Activated naive CD8-positive, alpha-beta T cell treated with anti-CD3 and anti-CD28 coated beads, Interleukin-2, amount 50 U/mL, for 24 hours (primary cell): ENCODE measurements around the gene NUP88.

Source experiments
- ATAC-seq: fragments of 150-1000 bp; cut with Tn5 transposase; one replicate; pipeline ENCODE4 v1.10.0; 2021
- DNase-seq: peaks from one replicate; pipeline ENCODE4 v3.0.0; 2021
- H3K27ac Mint-ChIP-seq: one replicate; pipeline ENCODE4 v1.8.0; 2021; ENCODE audit warnings: mild to moderate bottlenecking, mixed read lengths
- H3K27me3 Mint-ChIP-seq: one replicate; pipeline ENCODE4 v1.8.0; 2021; ENCODE audit warnings: mixed read lengths
- H3K36me3 Mint-ChIP-seq: one replicate; pipeline ENCODE4 v1.8.0; 2021; ENCODE audit warnings: low read depth, mixed read lengths
- H3K4me1 Mint-ChIP-seq: one replicate; pipeline ENCODE4 v1.8.0; 2021; ENCODE audit warnings: mixed read lengths
- H3K4me3 Mint-ChIP-seq: one replicate; pipeline ENCODE4 v1.8.0; 2021; ENCODE audit warnings: mild to moderate bottlenecking, moderate library complexity, mixed read lengths
- H3K9me3 Mint-ChIP-seq: one replicate; pipeline ENCODE4 v1.8.0; 2021; ENCODE audit warnings: mixed read lengths

The NUP88 gene

DNA sequence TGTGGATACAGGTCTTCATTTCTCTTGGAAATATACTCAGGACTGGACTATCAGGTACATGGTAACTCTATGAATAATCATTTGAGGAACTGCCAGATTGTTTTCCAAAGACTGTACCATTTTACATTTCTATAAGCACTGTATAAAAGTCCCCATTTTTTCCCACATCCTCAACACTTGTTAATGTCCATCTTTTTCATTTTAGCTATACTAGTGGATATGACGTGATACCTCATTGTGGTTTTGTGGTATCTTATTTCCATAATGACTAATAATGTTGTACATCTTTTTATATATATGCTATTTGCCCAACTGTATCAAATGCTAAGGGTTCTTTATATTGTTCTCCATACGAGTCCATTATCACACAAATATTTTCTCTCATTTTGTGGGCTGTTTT lies 22.9 kb downstream of the NUP88 start:
- Mint-ChIP-seq H3K4me3 (no peak overlapping the region), H3K27ac (no peak overlapping the region), H3K9me3 (no peaks in the 10 kb centered on the region), H3K27me3 (no peaks in the 10 kb centered on the region), H3K4me1 (peaks cover 11% of the 10 kb centered on the region), H3K36me3 (peaks cover 62% of the 10 kb centered on the region)
- DNase-seq (no peak), ATAC-seq (peak; percentile 46)

DNA sequence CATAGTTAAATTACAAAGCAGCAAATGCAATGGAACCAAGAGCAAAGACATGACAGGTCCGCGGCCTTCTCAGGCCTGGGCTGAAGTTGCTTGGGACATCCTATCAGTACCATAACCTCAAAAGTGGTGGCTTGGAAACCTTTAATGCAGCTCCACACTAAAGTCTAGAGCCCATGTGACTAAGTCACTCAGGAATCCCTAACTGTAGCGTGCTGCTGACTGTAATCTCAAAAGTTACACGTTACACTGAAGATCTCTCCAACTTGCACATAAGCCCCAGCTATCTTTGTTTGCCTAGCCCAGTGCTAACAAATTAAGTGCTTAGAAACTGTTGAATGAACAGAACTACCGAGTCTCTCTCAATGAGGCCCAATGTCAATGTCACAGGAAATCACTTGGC lies 27.8 kb downstream of the NUP88 start:
- ATAC-seq: no peak
- Mint-ChIP-seq H3K27ac (peak overlapping the region; percentile 3), H3K36me3 (peaks cover 63% of the 10 kb centered on the region), H3K4me1 (peaks cover 6% of the 10 kb centered on the region), H3K9me3 (no peaks in the 10 kb centered on the region), H3K4me3 (no peak overlapping the region), H3K27me3 (no peaks in the 10 kb centered on the region)
- no peak for DNase-seq

DNA sequence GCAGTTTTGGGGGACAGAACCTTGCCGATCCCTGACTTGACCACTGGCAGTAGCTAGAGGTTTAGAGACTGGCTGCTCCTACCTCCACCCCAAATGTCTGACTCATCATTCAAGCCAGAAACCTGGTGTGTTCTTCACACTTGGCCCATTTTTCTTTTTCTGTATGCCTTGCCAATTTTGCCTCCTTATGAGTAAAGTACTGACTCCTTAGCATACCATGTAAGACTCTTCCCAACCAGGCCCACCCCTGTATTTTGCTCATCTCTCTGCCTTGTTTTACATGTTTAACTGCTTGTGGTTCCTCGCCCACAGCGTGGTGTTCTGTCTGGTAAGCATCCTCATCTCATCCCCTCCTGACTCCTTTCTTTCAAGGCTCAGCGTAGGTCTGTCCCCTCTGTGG lies 37.9 kb downstream of the NUP88 start:
- Mint-ChIP-seq H3K27me3 (no peaks in the 10 kb centered on the region), H3K9me3 (no peaks in the 10 kb centered on the region), H3K4me3 (no peak overlapping the region), H3K27ac (peak overlapping the region; percentile 84), H3K36me3 (peaks cover 76% of the 10 kb centered on the region), H3K4me1 (no peaks in the 10 kb centered on the region)
- ATAC-seq (no peak), DNase-seq (no peak)

- DNase-seq: no peak
- H3K27me3 Mint-ChIP-seq: no peaks in the 10 kb centered on the region
- ATAC-seq: no peak
- no peaks in the 10 kb centered on the region for H3K4me1 Mint-ChIP-seq
- no peak overlapping the region for H3K4me3 Mint-ChIP-seq
- no peaks in the 10 kb centered on the region for H3K9me3 Mint-ChIP-seq
- H3K27ac Mint-ChIP-seq: peak overlapping the region; percentile 84
- H3K36me3 Mint-ChIP-seq: peaks cover 73% of the 10 kb centered on the region
Measured at GRCh38 chr17:5380491-5381135, 38.8 kb downstream of the NUP88 start.

GRCh38 chr17:5379351-5380107 lies 39.9 kb downstream of the NUP88 start:
- ATAC-seq (no peak), DNase-seq (no peak)
- Mint-ChIP-seq H3K27ac (peak overlapping the region; percentile 40), H3K9me3 (no peaks in the 10 kb centered on the region), H3K4me3 (no peak overlapping the region), H3K4me1 (no peaks in the 10 kb centered on the region), H3K27me3 (no peaks in the 10 kb centered on the region), H3K36me3 (peaks cover 69% of the 10 kb centered on the region)

DNA sequence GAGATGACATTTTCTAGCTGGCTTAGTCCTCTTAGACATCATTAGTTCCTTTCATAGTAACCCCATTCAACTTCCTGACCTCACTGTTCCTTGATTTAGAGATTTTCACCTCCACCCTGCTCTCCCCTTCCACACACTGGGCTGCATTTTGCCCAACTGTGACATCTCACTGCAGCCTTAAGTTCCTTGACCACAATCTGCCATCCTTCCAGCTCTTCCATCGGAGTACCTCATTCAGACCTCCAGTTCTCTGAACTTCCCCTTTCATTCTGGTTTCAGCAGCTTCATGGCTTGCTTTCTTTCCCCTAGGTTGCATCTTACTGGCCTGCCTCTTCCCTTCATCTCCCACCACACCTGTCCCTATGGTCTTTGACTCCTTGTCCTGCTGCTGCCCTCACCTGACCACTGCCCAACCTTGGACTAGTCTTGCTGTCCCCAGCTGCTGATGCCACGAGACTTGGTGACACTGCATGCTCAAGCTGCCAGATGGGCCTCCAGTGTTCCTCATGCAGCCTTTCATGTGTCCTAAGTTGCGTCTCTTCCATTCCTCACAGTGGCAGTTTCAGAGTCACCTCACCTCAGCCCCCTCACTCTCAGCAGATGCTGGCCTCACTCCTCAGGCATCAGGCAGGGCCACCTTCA lies 40.8 kb downstream of the NUP88 start:
- Mint-ChIP-seq H3K4me3 (no peak overlapping the region), H3K4me1 (no peaks in the 10 kb centered on the region), H3K36me3 (peaks cover 66% of the 10 kb centered on the region), H3K9me3 (no peaks in the 10 kb centered on the region), H3K27me3 (no peaks in the 10 kb centered on the region), H3K27ac (peak overlapping the region; percentile 58)
- ATAC-seq: peak; percentile 8
- no peak for DNase-seq

DNA sequence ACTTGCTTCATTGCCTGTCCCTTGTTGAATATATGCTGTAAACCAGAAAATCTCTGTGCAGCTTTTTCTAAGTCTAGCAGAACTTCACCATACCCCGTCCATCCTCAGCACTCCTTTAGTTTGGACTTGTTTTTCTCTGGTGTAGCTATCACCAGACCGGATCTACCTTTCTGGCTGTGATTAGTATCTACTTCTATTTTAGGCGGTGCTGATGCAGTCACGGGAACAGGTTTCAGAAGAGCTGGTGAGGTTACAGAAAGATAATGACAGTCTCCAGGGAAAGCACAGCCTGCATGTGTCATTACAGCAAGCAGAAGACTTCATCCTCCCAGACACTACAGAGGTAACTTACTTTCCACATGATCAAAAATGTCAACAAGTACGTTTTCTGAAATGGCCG lies 46.4 kb downstream of the NUP88 start:
- Mint-ChIP-seq H3K4me3 (no peak overlapping the region), H3K4me1 (no peaks in the 10 kb centered on the region), H3K9me3 (no peaks in the 10 kb centered on the region), H3K27me3 (no peaks in the 10 kb centered on the region), H3K27ac (peak overlapping the region; percentile 73), H3K36me3 (peaks cover 55% of the 10 kb centered on the region)
- no peak for DNase-seq
- no peak for ATAC-seq

DNA sequence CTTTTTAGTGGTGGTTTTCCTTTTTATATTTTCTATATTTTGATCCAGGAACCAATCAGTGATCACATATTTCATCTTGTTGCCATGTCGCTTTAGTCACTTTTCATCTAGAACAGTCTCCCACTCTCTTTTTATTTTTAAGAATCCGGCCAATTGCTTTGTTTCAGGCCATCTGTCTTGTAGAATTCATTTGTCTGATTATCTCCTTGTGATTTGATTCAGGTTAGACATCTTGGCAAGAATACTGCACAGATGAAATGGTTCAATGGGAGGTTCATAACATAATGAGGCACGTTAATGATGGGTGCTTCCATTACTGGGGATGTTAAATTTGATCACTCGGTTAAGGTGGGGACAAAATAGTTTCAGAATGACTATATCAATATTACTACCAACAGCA lies 49.1 kb downstream of the NUP88 start:
- Mint-ChIP-seq H3K27me3 (no peaks in the 10 kb centered on the region), H3K4me1 (no peaks in the 10 kb centered on the region), H3K27ac (no peak overlapping the region), H3K36me3 (peaks cover 49% of the 10 kb centered on the region), H3K4me3 (no peak overlapping the region), H3K9me3 (no peaks in the 10 kb centered on the region)
- ATAC-seq (no peak), DNase-seq (no peak)

DNA sequence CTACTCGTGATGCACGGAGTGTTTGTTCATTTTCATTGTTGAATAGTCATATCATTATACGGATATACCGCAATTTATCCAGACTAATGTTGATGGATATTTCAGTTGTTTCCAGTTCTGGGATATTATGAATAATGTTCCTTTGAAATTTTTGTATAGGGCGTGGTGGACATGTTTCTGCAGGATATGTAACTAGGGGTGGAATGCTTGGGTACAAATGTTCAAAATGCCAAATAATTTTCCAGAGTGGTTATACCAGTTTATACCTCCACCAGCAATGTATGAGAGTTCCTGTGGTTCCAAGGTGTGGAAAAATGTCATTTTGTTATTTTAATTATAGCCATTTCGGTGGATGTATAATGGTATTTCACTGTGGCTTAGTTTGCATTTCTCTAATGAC lies 53.6 kb downstream of the NUP88 start:
- DNase-seq (no peak), ATAC-seq (no peak)
- no peaks in the 10 kb centered on the region for H3K4me1 Mint-ChIP-seq
- peaks cover 40% of the 10 kb centered on the region for H3K36me3 Mint-ChIP-seq
- no peaks in the 10 kb centered on the region for H3K9me3 Mint-ChIP-seq
- no peak overlapping the region for H3K27ac Mint-ChIP-seq
- no peak overlapping the region for H3K4me3 Mint-ChIP-seq
- H3K27me3 Mint-ChIP-seq: no peaks in the 10 kb centered on the region

DNA sequence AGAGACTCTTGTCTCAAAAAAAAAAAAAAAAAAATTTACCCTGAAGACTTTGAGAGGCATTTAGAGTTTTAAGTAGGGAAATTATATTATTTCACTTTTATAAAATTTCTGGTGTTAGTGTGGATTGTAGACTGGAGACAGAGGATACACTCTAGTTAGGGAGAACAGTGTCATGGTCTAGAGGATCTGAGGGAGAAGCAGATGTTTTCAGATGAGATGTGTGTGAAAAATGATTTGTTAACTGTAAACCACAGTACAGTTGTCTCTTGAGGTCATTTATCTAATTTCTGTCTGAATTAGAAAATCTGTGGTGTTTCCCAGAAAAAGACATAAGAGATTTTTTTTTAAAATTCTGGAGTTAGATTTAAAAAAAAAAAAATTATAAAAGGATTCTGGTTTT lies 54.8 kb downstream of the NUP88 start:
- no peak for ATAC-seq
- H3K27ac Mint-ChIP-seq: no peak overlapping the region
- H3K36me3 Mint-ChIP-seq: peaks cover 38% of the 10 kb centered on the region
- no peak overlapping the region for H3K4me3 Mint-ChIP-seq
- DNase-seq: no peak
- H3K4me1 Mint-ChIP-seq: no peaks in the 10 kb centered on the region
- no peaks in the 10 kb centered on the region for H3K9me3 Mint-ChIP-seq
- H3K27me3 Mint-ChIP-seq: no peaks in the 10 kb centered on the region

DNA sequence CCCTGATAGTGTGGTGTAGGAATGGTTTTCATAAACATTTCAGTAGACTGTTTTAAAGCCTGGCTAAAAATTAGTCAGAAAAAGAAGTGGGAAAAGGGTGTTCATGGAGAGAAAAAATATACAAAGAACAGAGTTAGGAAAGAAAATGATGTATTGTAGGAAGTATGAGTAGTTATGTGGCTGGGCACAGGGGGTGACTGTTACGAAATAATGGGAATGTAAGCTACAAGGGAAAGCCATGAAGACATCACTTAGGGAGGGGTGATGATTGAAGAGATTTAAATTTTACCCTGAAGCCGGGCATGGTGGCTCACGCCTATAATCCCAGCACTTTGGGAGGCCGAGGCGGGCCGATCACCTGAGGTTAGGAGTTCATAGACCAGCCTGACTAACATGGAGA lies 55.3 kb downstream of the NUP88 start:
- no peak for DNase-seq
- Mint-ChIP-seq H3K4me1 (no peaks in the 10 kb centered on the region), H3K4me3 (no peak overlapping the region), H3K27me3 (no peaks in the 10 kb centered on the region), H3K9me3 (no peaks in the 10 kb centered on the region), H3K36me3 (peaks cover 39% of the 10 kb centered on the region), H3K27ac (peak overlapping the region; percentile 50)
- no peak for ATAC-seq

DNA sequence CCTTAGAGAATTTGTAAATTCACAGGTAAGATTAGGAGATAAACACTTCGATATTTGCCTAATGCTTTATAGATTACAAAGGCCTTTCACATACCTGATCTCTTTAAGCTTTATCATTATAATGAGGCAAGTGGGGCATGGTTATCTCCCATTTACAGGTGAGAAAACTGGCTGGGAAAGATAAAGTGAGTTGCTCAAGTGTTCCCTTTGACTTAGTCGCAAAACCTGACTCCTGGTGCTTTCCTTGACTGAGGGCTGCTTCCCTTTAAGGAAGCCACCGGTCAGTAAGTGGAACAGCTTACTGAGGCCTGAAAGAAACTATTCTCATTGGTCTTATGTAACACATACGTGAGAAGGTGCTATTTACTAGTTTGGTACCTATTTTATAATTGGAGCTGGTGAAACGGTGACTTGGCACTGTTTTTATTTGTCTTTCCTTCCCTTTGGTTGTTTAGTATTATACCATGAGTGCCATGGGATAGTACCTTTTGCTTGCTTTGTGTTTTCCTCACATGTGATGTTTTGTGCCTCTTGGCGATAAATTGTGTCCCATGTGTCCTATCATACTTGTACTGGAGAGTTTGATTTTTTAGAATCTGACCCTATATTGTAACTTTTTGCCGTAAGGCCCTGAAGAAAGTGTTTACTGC lies 57.2 kb downstream of the NUP88 start:
- H3K4me1 Mint-ChIP-seq: no peaks in the 10 kb centered on the region
- no peaks in the 10 kb centered on the region for H3K27me3 Mint-ChIP-seq
- no peak for ATAC-seq
- H3K36me3 Mint-ChIP-seq: peaks cover 36% of the 10 kb centered on the region
- H3K9me3 Mint-ChIP-seq: no peaks in the 10 kb centered on the region
- DNase-seq: no peak
- no peak overlapping the region for H3K4me3 Mint-ChIP-seq
- H3K27ac Mint-ChIP-seq: peak overlapping the region; percentile 10

GRCh38 chr17:5361426-5361825 lies 58.0 kb downstream of the NUP88 start:
- no peak overlapping the region for H3K4me3 Mint-ChIP-seq
- ATAC-seq (no peak), DNase-seq (no peak)
- H3K36me3 Mint-ChIP-seq: peaks cover 36% of the 10 kb centered on the region
- no peak overlapping the region for H3K27ac Mint-ChIP-seq
- H3K27me3 Mint-ChIP-seq: no peaks in the 10 kb centered on the region
- no peaks in the 10 kb centered on the region for H3K4me1 Mint-ChIP-seq
- no peaks in the 10 kb centered on the region for H3K9me3 Mint-ChIP-seq

DNA sequence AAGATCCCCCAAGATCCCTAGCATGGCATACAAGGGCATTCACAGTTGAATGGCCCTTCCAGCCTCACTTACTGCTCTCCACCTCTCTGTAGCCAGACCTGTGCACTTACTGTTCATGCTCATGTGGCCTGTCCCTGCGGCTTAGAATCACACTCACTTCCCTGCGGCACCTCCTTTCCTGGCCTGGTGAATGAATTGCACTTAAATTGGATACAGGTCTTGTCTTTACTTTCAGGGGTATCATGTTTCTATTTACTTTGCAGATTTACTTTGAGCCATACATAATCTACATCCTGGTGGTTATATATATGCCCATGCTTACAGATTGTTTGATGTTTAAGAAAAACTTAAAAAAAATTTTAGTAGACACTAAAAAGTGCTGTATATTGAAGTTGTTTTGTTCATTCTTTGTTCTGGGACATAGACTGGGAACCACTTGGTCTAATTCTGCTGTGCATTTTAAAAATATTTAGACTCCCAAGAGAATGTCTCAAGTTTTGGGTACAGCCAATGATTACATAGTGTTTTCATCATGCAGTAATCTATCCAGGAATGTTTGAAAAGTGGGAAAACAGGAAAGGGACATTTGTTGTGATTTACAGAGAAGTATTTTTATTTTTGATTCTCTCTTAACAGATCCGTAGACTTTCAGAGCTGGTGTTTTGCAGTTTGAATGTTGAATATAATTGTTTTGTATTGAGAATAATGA lies 63.9 kb downstream of the NUP88 start:
- H3K27me3 Mint-ChIP-seq: no peaks in the 10 kb centered on the region
- no peaks in the 10 kb centered on the region for H3K9me3 Mint-ChIP-seq
- H3K4me3 Mint-ChIP-seq: no peak overlapping the region
- H3K36me3 Mint-ChIP-seq: peaks cover 49% of the 10 kb centered on the region
- no peak overlapping the region for H3K27ac Mint-ChIP-seq
- no peaks in the 10 kb centered on the region for H3K4me1 Mint-ChIP-seq
- DNase-seq (no peak), ATAC-seq (no peak)
